ENCODE measurements around the gene TAF11. TPM values are rescaled to one million over a fixed set of nuclear protein-coding genes. Genes with fewer than 3 reads are reported as not detected.

Gene TAF11
- total and polyA plus RNA-seq, 9 donors: 44.6 to 51.6 (median 46.3) TPM

DNA sequence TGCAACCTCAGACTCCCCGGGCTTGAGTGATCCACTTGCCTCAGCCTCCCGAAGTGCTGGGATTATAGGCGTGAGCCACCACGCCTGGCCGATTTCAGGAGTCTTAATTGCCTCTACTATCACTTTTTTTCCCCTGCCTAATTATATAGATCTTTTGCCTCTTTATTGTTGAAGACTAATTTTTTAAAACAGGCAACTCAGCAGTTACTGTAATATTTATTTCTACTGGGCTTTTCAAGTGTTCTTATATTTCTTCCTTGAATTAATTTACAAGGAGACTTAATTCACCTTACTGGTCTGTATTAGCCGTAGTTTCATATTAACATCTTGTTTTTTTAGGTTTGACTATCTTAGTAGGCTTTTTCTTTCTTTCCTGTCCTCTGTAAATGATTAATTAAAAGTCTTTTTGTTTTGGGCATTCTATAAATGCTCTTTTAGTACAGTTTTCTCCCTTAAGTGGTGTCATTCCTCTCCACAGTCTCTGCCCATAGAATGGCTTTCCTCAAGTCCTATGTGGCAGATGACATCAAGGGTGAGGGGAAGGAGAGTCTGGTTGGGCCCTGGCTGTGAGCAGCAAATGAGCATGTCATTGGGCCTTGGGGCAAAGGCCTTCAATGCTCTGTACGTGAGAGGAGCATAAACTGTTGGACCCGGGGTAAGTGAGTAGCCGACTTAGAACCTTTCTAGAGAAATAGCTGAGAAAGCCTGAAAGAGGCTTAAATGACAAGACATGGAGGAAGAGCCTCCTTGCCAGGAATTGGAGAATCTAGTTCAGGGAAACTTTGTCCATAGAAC is 37.2 kb upstream of the TAF11 start:
- H3K4me1 ChIP-seq (ENCODE audit: control insufficient read depth, insufficient read depth, low read length): no peaks in the 10 kb centered on the region
- H3K27ac ChIP-seq (ENCODE audit: low read length): no peak overlapping the region
- 89% methylated on average over 4 of the region's 9 CpGs for WGBS (ENCODE audit: insufficient coverage)
- no peaks in the 10 kb centered on the region for H3K9me3 ChIP-seq (replicated peaks; ENCODE audit: control insufficient read depth, low read depth, low read length)
- DNase-seq: no peak
- H3K36me3 ChIP-seq (ENCODE audit: control insufficient read depth, insufficient read depth, low read length): no peaks in the 10 kb centered on the region
- no peaks in the 10 kb centered on the region for H3K27me3 ChIP-seq (ENCODE audit: control insufficient read depth, insufficient read depth, low read length)
- H3K4me3 ChIP-seq (ENCODE audit: low read length): no peak overlapping the region

DNA sequence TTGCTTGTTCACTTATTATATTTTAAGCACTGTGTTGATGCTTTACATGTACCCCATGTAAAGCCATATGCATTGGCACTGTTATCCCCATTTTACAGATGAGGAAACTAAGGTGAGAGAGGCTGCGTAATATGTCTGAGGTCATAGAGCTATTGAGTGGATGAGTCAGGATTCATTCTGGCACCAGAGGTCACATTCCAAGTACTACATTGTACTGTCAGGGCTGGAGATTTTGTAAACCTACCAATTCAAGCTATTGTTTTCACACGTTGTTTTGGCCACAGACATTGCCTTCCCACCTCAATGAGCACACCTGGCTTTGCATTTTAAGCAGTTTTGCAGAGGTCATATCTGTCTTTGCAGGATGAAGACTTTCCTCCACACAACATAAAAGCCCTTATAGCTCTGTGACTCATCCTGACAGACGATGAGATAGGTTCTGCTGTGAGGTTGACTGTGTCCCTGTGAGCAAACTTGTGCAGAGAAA is 34.4 kb upstream of the TAF11 start:
- Histone ChIP-seq H3K27me3 (ENCODE audit: control insufficient read depth, insufficient read depth, low read length) (no peaks in the 10 kb centered on the region), H3K36me3 (ENCODE audit: control insufficient read depth, insufficient read depth, low read length) (no peaks in the 10 kb centered on the region), H3K4me1 (ENCODE audit: control insufficient read depth, insufficient read depth, low read length) (peaks cover 7% of the 10 kb centered on the region), H3K9me3 (replicated peaks; ENCODE audit: control insufficient read depth, low read depth, low read length) (no peaks in the 10 kb centered on the region), H3K27ac (ENCODE audit: low read length) (no peak overlapping the region), H3K4me3 (ENCODE audit: low read length) (no peak overlapping the region)
- no peak for DNase-seq
- WGBS (ENCODE audit: insufficient coverage): 71% methylated on average over 1 of the region's 3 CpGs

- no peaks in the 10 kb centered on the region for H3K36me3 ChIP-seq (ENCODE audit: control insufficient read depth, insufficient read depth, low read length)
- DNase-seq: no peak
- no CpG with 5 or more reads among the region's 4 CpGs for WGBS (ENCODE audit: insufficient coverage)
- no peak overlapping the region for H3K27ac ChIP-seq (ENCODE audit: low read length)
- H3K4me1 ChIP-seq (ENCODE audit: control insufficient read depth, insufficient read depth, low read length): peaks cover 7% of the 10 kb centered on the region
- no peaks in the 10 kb centered on the region for H3K9me3 ChIP-seq (replicated peaks; ENCODE audit: control insufficient read depth, low read depth, low read length)
- no peaks in the 10 kb centered on the region for H3K27me3 ChIP-seq (ENCODE audit: control insufficient read depth, insufficient read depth, low read length)
- no peak overlapping the region for H3K4me3 ChIP-seq (ENCODE audit: low read length)
Measured at GRCh38 chr6:34920097-34920496, 32.3 kb upstream of the TAF11 start.

DNA sequence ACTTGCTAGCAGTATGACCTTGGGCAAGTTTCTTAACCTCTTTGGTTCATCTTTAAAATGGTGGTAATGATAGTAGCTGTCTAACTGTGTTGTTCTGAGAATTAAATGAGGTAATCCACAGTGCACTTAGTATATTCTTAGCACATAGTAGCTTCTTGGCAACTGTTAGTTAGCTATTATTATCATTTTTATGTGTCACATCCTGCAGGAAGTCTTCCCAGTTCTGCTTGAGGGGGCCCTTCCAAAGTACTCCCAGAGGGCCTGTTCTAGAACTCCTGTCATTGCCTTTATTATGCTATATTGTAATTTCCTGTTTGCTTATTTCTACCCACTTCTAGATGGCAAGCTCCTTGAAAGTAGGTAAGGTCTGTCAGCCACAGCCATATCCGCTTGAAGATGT is 31.8 kb upstream of the TAF11 start:
- peak; percentile 65 for DNase-seq
- Histone ChIP-seq H3K4me3 (ENCODE audit: low read length) (no peak overlapping the region), H3K27ac (ENCODE audit: low read length) (no peak overlapping the region), H3K36me3 (ENCODE audit: control insufficient read depth, insufficient read depth, low read length) (no peaks in the 10 kb centered on the region), H3K9me3 (replicated peaks; ENCODE audit: control insufficient read depth, low read depth, low read length) (no peaks in the 10 kb centered on the region), H3K4me1 (ENCODE audit: control insufficient read depth, insufficient read depth, low read length) (peaks cover 7% of the 10 kb centered on the region), H3K27me3 (ENCODE audit: control insufficient read depth, insufficient read depth, low read length) (no peaks in the 10 kb centered on the region)
- no CpG with 5 or more reads among the region's 1 CpG for WGBS (ENCODE audit: insufficient coverage)

GRCh38 chr6:34917626-34918285 is 29.9 kb upstream of the TAF11 start:
- no peaks in the 10 kb centered on the region for H3K36me3 ChIP-seq (ENCODE audit: control insufficient read depth, insufficient read depth, low read length)
- no peak for DNase-seq
- H3K9me3 ChIP-seq (replicated peaks; ENCODE audit: control insufficient read depth, low read depth, low read length): no peaks in the 10 kb centered on the region
- H3K27me3 ChIP-seq (ENCODE audit: control insufficient read depth, insufficient read depth, low read length): no peaks in the 10 kb centered on the region
- 94% methylated on average over 3 of the region's 6 CpGs for WGBS (ENCODE audit: insufficient coverage)
- no peak overlapping the region for H3K27ac ChIP-seq (ENCODE audit: low read length)
- H3K4me3 ChIP-seq (ENCODE audit: low read length): no peak overlapping the region
- peaks cover 7% of the 10 kb centered on the region for H3K4me1 ChIP-seq (ENCODE audit: control insufficient read depth, insufficient read depth, low read length)

DNA sequence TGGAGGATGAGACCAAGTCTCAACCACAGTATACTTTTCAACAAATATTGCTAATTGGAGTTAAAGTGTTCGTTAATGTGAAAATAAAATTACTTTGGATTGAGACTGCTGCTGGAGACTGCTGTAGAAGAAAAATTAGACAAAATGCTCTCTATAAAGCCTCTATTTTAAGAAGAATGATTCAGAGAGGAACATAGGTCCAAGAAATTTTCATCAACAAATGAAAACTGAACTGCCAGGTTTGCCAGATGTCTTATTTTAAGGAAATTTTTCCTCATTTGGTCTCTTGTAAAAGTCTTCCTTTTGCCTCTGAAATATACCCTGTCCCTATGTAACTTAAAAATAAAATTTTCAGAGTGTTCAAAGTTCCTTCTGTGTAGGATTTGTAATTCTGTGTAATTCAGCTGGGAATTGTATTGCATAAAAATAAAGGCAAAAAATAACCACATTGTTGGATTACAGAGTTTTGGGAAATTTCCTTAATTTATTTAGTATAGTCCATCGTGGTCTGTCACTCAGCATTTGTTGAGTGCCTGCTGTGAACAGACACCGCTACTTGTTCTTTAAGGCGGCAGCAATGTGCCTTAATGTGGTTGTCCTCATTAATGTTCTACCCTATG is 28.6 kb upstream of the TAF11 start:
- Histone ChIP-seq H3K9me3 (replicated peaks; ENCODE audit: control insufficient read depth, low read depth, low read length) (no peaks in the 10 kb centered on the region), H3K4me3 (ENCODE audit: low read length) (no peak overlapping the region), H3K27me3 (ENCODE audit: control insufficient read depth, insufficient read depth, low read length) (no peaks in the 10 kb centered on the region), H3K4me1 (ENCODE audit: control insufficient read depth, insufficient read depth, low read length) (peaks cover 7% of the 10 kb centered on the region), H3K27ac (ENCODE audit: low read length) (no peak overlapping the region), H3K36me3 (ENCODE audit: control insufficient read depth, insufficient read depth, low read length) (no peaks in the 10 kb centered on the region)
- peak; percentile 69 for DNase-seq
- WGBS (ENCODE audit: insufficient coverage): no CpG with 5 or more reads among the region's 4 CpGs

- Histone ChIP-seq H3K27me3 (ENCODE audit: control insufficient read depth, insufficient read depth, low read length) (no peaks in the 10 kb centered on the region), H3K9me3 (replicated peaks; ENCODE audit: control insufficient read depth, low read depth, low read length) (no peaks in the 10 kb centered on the region), H3K27ac (ENCODE audit: low read length) (no peak overlapping the region), H3K4me3 (ENCODE audit: low read length) (no peak overlapping the region), H3K36me3 (ENCODE audit: control insufficient read depth, insufficient read depth, low read length) (no peaks in the 10 kb centered on the region), H3K4me1 (ENCODE audit: control insufficient read depth, insufficient read depth, low read length) (peaks cover 5% of the 10 kb centered on the region)
- no peak for DNase-seq
- WGBS (ENCODE audit: insufficient coverage): no CpG with 5 or more reads among the region's 4 CpGs
Measured at GRCh38 chr6:34914358-34914757, 26.5 kb upstream of the TAF11 start.

GRCh38 chr6:34912715-34913464 is 25.0 kb upstream of the TAF11 start:
- WGBS (ENCODE audit: insufficient coverage): 100% methylated on average over 1 of the region's 3 CpGs
- no peak for DNase-seq
- H3K4me1 ChIP-seq (ENCODE audit: control insufficient read depth, insufficient read depth, low read length): peaks cover 4% of the 10 kb centered on the region

DNA sequence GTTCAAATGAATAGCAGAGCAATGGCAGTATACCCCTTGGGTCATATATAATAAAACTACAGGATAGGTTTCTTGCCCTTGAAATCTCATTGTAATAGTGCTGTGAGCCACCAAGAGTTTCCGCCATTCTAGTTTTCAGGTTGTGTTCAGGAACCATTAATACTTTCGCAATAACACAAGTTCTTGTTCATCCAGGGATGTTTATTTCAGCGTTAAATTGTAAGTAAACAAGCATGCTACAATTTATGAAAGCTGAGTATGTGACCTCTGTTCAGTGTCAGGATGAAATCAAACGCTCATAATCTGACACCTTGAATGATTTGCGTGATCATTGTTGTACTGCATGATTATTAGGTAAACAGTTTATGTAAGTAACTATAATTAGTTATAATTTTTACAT is 24.0 kb upstream of the TAF11 start:
- Histone ChIP-seq H3K36me3 (ENCODE audit: control insufficient read depth, insufficient read depth, low read length) (no peaks in the 10 kb centered on the region), H3K27ac (ENCODE audit: low read length) (no peak overlapping the region), H3K27me3 (ENCODE audit: control insufficient read depth, insufficient read depth, low read length) (no peaks in the 10 kb centered on the region), H3K9me3 (replicated peaks; ENCODE audit: control insufficient read depth, low read depth, low read length) (no peaks in the 10 kb centered on the region), H3K4me1 (ENCODE audit: control insufficient read depth, insufficient read depth, low read length) (no peaks in the 10 kb centered on the region), H3K4me3 (ENCODE audit: low read length) (no peak overlapping the region)
- no peak for DNase-seq
- 100% methylated on average over 1 of the region's 5 CpGs for WGBS (ENCODE audit: insufficient coverage)

More at GRCh38 chr6:34912715-34913464, 25.0 kb upstream of the TAF11 start:
- Histone ChIP-seq H3K4me3 (ENCODE audit: low read length) (no peak overlapping the region), H3K36me3 (ENCODE audit: control insufficient read depth, insufficient read depth, low read length) (no peaks in the 10 kb centered on the region), H3K9me3 (replicated peaks; ENCODE audit: control insufficient read depth, low read depth, low read length) (no peaks in the 10 kb centered on the region), H3K27ac (ENCODE audit: low read length) (no peak overlapping the region), H3K27me3 (ENCODE audit: control insufficient read depth, insufficient read depth, low read length) (no peaks in the 10 kb centered on the region)

Measured in muscle of leg (tissue), 11 donors.